Dendritic cell treated with granulocyte-macrophage colony-stimulating factor and Interleukin-4, amounts not matched to agents 40 ng/mL and 50 ng/mL, for 4 days (primary cell): ENCODE results near the gene KIF5A.
"Not testable (repeated sequence)": the region's sequence is repeated elsewhere in the genome, so short reads cannot be mapped to it uniquely, and the experiment has no call there.

ENCODE experiments used
- H3K27ac Mint-ChIP-seq: one replicate; pipeline ENCODE4 v1.8.0; 2022; ENCODE audit warnings: mild to moderate bottlenecking, mixed read lengths
- H3K27me3 Mint-ChIP-seq: one replicate; pipeline ENCODE4 v1.8.0; 2022; ENCODE audit warnings: mild to moderate bottlenecking, mixed read lengths
- H3K36me3 Mint-ChIP-seq: one replicate; pipeline ENCODE4 v1.8.0; 2022; ENCODE audit warnings: low read depth, mixed read lengths
- H3K4me1 Mint-ChIP-seq: one replicate; pipeline ENCODE4 v1.8.0; 2022; ENCODE audit warnings: low read depth, mixed read lengths
- H3K4me3 Mint-ChIP-seq: one replicate; pipeline ENCODE4 v1.8.0; 2022; ENCODE audit warnings: mild to moderate bottlenecking, moderate library complexity, mixed read lengths
- H3K9me3 Mint-ChIP-seq: one replicate; pipeline ENCODE4 v1.8.0; 2022; ENCODE audit warnings: mixed read lengths
- intact Hi-C: fragments of 100-400 bp; cut with micrococcal nuclease; formaldehyde crosslinking; loops from one replicate; pipeline ENCODE4 v1.15.0; 2022

Gene KIF5A

DNA sequence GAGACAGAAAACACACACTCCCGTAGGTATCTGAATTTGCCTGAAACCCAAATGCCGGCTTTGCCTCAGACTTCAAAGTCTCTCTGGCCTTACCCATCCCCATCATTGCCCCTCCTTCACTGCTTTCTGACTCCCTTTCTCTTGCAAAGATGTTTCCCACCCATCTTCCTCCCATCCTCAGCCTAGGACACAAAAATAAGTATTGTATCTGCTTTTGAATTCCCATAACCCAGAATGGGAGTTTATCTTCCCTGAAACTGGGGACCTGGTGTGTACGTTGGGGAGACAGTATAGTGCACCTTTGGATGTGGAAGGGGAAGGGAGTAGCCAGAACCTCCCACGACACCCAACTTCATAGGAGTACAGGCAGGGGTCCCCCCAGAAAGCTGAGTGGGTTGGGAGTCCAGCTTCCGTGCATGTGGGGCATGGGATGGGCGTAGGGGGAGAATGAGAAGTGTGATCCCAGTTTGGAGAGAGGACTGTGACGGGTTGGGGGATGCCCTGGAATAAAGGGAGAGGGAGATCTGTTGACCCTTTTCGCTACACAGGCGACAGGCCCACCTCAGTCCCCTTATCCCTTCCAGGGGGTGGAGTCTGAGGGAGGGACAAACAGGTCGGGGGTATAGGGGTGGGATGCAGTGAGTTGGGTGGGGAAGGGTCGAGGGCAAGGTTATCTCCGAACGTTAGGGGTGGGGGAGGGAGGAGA, 488 bp upstream of the KIF5A start:
- peak overlapping the region; percentile 66 for H3K4me3 Mint-ChIP-seq
- H3K9me3 Mint-ChIP-seq, result no peaks in the 10 kb centered on the region
- no peak overlapping the region for H3K27ac Mint-ChIP-seq
- intact Hi-C loops, result loop anchor here (5.0 kb wide), 1 partner anchor 203 kb away; the partner anchor contains the start of gene CDK4
- peaks cover 20% of the 10 kb centered on the region for H3K36me3 Mint-ChIP-seq
- H3K4me1 Mint-ChIP-seq, result peaks cover 51% of the 10 kb centered on the region
- H3K27me3 Mint-ChIP-seq, result peaks cover 48% of the 10 kb centered on the region

DNA sequence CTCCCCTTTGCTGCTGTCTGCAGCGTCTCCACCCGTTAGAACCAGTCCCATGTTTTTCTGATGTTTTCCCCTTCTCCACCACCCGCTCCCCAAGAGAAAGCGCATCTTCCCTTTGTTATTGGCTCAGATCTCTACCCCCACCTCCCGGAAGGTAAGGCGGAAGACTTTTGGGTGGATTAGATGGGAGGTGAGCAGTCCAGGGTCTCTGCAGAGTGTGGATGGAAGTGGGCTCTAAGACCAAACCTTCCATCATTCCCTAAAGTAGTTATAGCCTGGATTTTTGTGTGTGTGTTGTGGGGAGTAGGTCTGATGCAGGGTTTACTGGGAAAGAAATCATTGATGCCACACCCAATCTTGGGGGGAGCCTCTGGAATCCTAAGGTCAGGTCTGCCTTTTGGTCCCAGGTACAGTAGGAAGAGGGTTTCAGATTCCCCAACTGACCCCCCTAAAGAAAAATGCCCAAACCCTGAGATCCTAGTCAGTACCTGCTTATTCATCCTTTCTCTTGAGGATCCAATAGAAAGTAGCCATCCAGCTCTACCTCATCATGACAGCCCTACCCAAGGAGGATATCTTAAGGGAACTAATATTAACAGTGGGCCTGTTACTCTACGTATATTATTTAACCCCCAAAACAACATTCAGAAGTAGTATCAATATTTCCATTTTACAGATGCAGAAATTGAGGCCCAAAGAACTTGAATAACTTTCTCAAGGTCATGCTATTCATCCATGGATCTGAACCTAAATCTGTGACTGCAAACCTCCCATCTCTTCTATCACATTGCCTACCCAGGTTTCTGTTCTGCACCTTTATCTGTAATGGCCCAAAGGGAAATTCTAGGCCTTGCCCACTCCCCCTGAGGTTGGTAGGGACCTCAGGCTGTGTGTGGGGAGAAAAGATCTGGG, 1.1 kb downstream of the KIF5A start:
- Mint-ChIP-seq H3K27ac (no peak overlapping the region), H3K4me1 (peaks cover 37% of the 10 kb centered on the region), H3K9me3 (no peaks in the 10 kb centered on the region), H3K4me3 (no peak overlapping the region), H3K27me3 (peaks cover 53% of the 10 kb centered on the region), H3K36me3 (peaks cover 9% of the 10 kb centered on the region)
- intact Hi-C loops, result no loop called here

DNA sequence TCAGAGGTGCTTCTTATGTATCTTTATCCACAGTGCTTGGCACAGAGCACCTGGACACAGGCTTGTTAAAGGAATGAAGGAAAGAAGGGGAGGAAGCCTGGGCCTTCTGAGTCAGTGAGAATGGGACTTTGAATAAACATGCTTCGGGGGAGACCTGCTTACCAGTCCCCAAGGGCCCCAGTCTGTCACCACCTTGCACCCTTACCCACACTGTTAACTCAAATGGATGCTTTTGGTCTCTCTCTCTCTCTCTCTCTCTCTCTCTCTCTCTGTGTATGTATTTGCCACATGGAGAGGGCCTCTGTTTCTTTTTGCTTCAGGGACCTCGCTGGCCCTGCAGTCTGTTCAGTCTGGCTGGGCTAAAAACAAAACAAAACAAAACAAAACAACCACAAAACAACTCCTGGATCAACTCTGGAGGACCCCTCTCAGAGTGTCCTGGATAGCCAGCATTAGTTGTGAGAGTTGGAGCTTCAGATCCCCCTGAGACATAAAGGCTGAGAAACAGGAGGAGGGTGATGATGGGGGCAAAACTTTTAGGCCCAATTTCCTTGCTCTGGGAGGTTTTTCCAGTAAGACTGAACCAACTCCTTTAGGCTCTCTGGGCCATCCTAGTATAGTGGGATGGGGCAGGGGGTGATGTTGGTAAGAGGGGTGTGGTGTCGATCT, 1.9 kb downstream of the KIF5A start:
- Mint-ChIP-seq H3K9me3 (no peaks in the 10 kb centered on the region), H3K4me3 (no peak overlapping the region), H3K4me1 (peaks cover 31% of the 10 kb centered on the region), H3K36me3 (peaks cover 3% of the 10 kb centered on the region), H3K27me3 (peaks cover 54% of the 10 kb centered on the region), H3K27ac (no peak overlapping the region)
- intact Hi-C loops, result no loop called here

DNA sequence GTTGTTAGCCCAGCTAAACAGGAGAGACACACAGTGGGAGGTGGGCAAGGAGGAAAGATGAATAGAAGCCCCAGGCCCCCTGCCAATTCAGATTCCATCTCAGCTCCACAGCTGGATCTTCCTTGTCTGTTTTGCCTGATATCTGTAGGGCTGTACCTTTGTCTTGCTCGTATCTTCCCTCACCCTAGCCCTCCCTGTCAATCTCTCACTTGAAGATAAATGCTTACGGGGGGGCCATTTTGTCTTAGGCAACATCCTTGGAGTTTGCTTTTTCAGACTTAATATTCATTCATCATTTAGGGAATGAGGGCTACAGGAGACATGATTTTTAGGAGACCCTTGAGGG, 2.4 kb downstream of the KIF5A start:
- Mint-ChIP-seq H3K36me3 (no peaks in the 10 kb centered on the region), H3K9me3 (no peaks in the 10 kb centered on the region), H3K27ac (no peak overlapping the region), H3K4me3 (no peak overlapping the region), H3K4me1 (peaks cover 28% of the 10 kb centered on the region), H3K27me3 (peaks cover 56% of the 10 kb centered on the region)
- intact Hi-C loops, result no loop called here

DNA sequence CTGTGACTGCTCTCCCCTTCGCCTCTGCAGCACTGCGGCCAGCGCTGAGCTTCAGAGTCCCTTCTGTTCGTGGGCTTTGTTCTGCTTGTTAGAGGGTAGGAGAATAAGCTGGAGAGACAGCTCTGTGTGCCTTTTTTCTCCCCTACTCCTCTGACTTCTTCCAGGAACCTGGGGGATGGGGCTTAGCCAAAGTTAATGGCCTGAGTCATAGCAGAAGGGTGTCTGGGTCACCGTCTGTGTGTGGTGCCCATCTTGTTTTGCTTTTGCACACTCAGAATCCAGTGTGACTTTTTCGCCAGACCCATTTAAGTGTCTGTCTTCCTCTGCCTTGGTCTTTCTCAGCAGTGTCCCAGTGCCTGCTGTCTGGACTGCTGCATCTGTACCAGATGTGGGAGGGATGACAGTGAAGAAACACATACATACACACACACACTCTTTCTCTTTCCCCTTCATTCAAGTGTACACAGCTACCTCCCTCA, 3.0 kb downstream of the KIF5A start:
- Mint-ChIP-seq H3K4me1 (peaks cover 24% of the 10 kb centered on the region), H3K36me3 (no peaks in the 10 kb centered on the region), H3K27ac (no peak overlapping the region), H3K27me3 (peaks cover 56% of the 10 kb centered on the region), H3K9me3 (no peaks in the 10 kb centered on the region), H3K4me3 (no peak overlapping the region)
- intact Hi-C loops, result no loop called here

DNA sequence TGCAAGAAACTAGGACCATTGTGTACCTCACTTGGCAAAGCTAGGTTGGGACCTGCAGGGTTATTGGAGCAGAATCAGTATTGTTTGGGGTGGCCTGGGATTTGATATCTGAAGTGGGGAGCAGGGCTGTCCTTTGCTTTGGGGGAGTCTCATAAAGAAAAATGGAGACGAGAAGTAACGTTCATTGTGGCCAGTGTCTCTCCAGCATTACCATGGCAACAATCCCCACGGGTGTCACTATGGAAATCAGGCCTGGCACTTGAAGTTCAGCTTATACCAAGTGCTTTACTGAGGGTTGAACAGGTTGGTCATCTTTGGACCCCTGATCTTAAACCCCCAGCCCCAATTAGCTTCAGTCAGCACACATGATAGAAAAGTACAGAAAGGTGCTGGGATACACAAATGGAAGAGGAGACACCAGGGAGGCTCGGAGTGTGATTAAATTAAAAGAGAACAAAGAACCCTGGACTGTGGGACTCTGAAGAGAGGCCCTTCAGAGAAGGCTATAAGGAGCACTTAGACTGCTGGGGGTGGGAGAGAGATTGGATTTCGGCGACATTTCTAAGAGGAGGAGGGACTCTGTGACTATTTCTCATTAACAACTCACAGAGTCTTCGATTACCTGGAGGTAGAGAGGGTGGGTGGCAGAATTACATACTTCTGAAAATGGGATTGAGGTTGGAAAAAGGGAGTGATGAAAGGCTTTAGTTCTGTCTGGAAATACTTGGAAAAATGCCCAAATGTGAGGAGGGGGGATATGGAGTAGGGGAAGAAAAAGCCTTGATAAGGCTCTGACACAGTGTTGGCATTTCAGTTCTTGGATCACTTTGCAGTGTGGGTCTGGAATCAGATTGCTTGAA, 3.7 kb downstream of the KIF5A start:
- Mint-ChIP-seq H3K36me3 (no peaks in the 10 kb centered on the region), H3K9me3 (no peaks in the 10 kb centered on the region), H3K27me3 (peaks cover 52% of the 10 kb centered on the region), H3K4me1 (peaks cover 21% of the 10 kb centered on the region), H3K4me3 (no peak overlapping the region), H3K27ac (no peak overlapping the region)
- intact Hi-C loops, result no loop called here

DNA sequence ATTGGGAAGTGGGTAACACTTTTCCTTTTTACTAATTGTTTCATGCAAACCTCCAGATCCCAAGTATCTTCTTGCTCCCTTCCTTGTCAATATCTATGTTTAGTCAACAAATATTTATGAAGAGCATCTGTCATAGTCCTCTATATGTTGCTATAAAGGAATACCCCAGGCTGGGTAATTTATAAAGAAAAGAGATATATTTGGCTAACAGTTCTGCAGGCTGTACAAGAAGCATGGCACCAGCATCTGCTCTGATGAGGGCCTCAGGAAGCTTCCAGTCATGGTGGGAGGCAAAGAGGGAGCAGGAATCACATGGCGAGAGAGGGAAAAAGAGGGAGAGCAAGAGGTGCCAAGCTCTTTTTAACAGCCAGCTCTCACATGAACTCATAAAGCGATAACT, 4.6 kb downstream of the KIF5A start:
- intact Hi-C loops, result no loop called here
- Mint-ChIP-seq H3K9me3 (no peaks in the 10 kb centered on the region), H3K4me1 (peaks cover 13% of the 10 kb centered on the region), H3K27me3 (peaks cover 43% of the 10 kb centered on the region), H3K4me3 (no peak overlapping the region), H3K27ac (no peak overlapping the region), H3K36me3 (no peaks in the 10 kb centered on the region)

DNA sequence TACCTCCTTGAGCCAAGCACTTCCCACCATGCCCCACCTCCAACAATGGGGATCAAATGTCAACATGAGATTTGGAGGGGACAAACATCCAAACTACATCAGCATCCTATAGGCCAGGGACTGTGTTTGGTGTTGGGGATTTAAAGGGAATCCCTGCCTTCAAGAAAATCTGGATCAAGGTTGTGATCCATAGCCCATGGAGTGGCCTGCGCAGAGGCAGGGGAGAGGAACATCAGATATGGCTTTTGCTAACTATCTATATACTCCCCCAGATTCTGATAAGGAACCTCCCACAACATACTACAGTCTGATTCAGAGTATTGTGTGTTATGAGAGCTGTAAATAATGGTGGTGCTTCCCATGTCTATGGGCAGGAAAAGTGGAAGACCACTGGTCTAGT, 5.1 kb downstream of the KIF5A start:
- Mint-ChIP-seq H3K4me1 (peaks cover 9% of the 10 kb centered on the region), H3K4me3 (no peak overlapping the region), H3K27me3 (peaks cover 39% of the 10 kb centered on the region), H3K9me3 (no peaks in the 10 kb centered on the region), H3K36me3 (no peaks in the 10 kb centered on the region), H3K27ac (no peak overlapping the region)
- intact Hi-C loops, result no loop called here

DNA sequence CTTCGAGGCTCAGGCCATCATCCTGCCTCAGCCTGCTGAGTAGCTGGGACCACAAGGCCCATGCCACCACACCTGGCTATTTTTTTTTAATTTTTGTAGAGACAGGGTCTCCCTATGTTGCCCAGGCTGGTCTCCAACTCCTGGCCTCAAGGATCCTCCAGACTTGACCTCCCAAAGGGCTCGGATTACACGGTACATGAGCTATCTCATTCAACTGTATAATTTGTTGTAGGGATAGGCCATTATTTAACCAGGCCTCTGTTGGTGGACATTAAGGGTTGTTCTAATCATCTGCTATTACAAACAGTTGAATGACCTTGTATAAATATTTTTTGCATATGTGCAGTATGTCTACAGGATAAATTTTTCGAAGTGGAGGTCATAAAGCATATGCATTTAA, 9.0 kb downstream of the KIF5A start:
- H3K27me3 Mint-ChIP-seq, result peaks cover 28% of the 10 kb centered on the region
- no peak overlapping the region for H3K27ac Mint-ChIP-seq
- intact Hi-C loops, result no loop called here
- H3K9me3 Mint-ChIP-seq, result no peaks in the 10 kb centered on the region
- no peaks in the 10 kb centered on the region for H3K36me3 Mint-ChIP-seq
- no peaks in the 10 kb centered on the region for H3K4me1 Mint-ChIP-seq
- no peak overlapping the region for H3K4me3 Mint-ChIP-seq

DNA sequence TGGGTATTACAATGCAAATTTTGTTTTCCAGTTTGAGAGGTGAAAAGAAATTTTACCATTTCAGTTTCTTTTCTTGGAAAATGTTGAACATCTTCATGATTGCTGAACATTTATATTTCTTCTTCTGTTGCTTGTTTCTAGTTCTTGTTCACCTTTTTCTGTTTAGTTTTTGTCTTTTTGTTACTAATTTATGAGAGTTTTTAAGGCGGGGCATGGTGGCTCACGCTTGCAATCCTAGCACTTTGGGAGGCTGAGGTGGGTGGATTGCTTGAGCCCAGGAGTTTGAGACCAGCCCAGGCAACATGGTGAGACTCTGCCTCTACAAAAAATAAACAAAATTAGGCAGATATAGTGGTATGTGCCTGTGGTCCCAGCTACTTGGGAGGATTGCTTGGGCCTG, 10.7 kb downstream of the KIF5A start:
- no peaks in the 10 kb centered on the region for H3K4me1 Mint-ChIP-seq
- intact Hi-C loops, result no loop called here
- peaks cover 33% of the 10 kb centered on the region for H3K27me3 Mint-ChIP-seq
- H3K4me3 Mint-ChIP-seq, result no peak overlapping the region
- no peaks in the 10 kb centered on the region for H3K36me3 Mint-ChIP-seq
- no peak overlapping the region for H3K27ac Mint-ChIP-seq
- no peaks in the 10 kb centered on the region for H3K9me3 Mint-ChIP-seq

DNA sequence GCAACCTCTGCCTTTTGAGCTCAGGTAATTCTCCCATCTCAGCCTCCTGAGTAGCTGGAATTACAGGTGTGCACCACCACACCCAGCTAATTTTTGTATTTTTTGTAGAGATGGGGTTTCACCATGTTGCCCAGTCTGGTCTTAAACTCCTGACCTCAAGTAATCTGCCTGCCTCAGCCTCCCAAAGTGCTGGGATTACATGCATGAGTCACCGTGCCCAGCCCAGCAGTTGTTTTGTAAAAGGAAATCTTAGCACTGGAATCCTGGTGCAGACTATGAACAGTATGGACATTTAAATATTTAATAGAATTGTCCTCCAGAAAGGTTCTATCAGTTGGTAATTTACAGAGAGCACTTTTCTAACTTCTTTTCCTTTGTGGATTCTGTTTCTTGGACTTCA, 11.3 kb downstream of the KIF5A start:
- H3K4me1 Mint-ChIP-seq, H3K36me3 Mint-ChIP-seq, H3K4me3 Mint-ChIP-seq, intact Hi-C loops, H3K9me3 Mint-ChIP-seq, H3K27ac Mint-ChIP-seq: not testable (repeated sequence)
- peaks cover 33% of the 10 kb centered on the region for H3K27me3 Mint-ChIP-seq

DNA sequence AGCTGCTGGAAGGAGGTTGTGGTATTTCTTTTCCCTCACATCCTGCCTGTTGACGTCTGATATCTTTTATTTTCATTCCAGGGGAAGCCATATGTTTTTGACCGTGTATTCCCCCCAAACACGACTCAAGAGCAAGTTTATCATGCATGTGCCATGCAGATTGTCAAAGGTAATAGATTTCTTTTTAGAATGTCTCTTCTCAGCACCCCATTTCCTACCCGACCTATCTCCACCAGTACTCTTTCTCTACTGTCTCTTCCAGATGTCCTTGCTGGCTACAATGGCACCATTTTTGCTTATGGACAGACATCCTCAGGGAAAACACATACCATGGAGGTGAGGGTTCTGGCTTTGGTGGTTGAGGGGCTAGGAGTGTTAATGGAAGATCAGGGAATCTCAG, 13.5 kb downstream of the KIF5A start:
- Mint-ChIP-seq H3K4me3 (no peak overlapping the region), H3K4me1 (no peaks in the 10 kb centered on the region), H3K36me3 (no peaks in the 10 kb centered on the region), H3K27ac (no peak overlapping the region), H3K27me3 (peaks cover 30% of the 10 kb centered on the region), H3K9me3 (no peaks in the 10 kb centered on the region)
- intact Hi-C loops, result no loop called here

DNA sequence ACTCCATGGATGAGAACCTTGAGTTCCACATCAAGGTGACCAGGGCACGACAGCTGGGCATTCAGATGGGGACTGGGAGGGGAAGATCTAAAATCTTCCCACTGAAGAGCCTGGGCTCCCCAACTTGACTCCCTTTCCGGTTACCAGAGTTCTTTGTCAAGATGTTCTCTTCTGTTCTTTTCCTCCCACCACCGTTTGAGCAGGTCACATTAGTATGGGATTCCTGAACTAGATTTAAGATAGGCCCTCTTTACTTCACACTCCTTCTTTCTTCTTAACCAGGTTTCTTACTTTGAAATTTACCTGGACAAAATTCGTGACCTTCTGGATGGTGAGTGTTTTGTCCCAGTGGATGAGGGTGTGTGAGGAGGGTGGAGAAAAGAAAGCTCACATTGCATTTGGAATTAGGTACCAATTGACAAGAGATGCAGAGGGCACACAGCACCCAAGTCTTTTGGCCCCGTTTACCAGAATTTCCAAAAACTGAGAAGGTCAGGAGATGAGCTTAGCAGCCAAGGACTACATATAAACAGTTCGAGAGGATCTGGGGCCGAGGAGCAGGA, 14.4 kb downstream of the KIF5A start:
- no peak overlapping the region for H3K27ac Mint-ChIP-seq
- intact Hi-C loops, result no loop called here
- H3K27me3 Mint-ChIP-seq, result peaks cover 32% of the 10 kb centered on the region
- no peak overlapping the region for H3K4me3 Mint-ChIP-seq
- no peaks in the 10 kb centered on the region for H3K9me3 Mint-ChIP-seq
- H3K36me3 Mint-ChIP-seq, result no peaks in the 10 kb centered on the region
- no peaks in the 10 kb centered on the region for H3K4me1 Mint-ChIP-seq
